GM23338 (cell line): ENCODE measurements around the gene CFDP1. TPM values are rescaled to one million over a fixed set of nuclear protein-coding genes. Genes with fewer than 3 reads are reported as not detected.

Source experiments
- ATAC-seq: fragments of 200-7000 bp; cut with Tn5 transposase; 3 replicates; pipeline ENCODE4 v1.9.1; 2020
- DNase-seq: peaks from one replicate; pipeline ENCODE4 v3.0.0-alpha.2; 2015; ENCODE audit warnings: low spot score
- H2AFZ ChIP-seq: fragments of 200-600 bp; sonication (generic); 2 replicates; pipeline ENCODE4 v1.8.0; 2016; ENCODE audit warnings: antibody characterized with exemption, mild to moderate bottlenecking, moderate library complexity
- H3F3A ChIP-seq: fragments of 200-600 bp; sonication (generic); replicated peaks from 2 replicates; pipeline ENCODE4 v1.8.0; 2017; ENCODE audit warnings: antibody characterized with exemption, mixed run types, low read depth
- H3K27ac ChIP-seq: fragments of 200-600 bp; sonication (generic); 2 replicates; pipeline ENCODE4 v1.6.1; 2016; ENCODE audit warnings: low read depth
- H3K27me3 ChIP-seq: fragments of 200-600 bp; sonication (generic); 2 replicates; pipeline ENCODE4 v1.8.0; 2016; ENCODE audit warnings: mild to moderate bottlenecking, mixed run types, moderate library complexity; ENCODE audit not compliant: insufficient read depth
- H3K36me3 ChIP-seq: fragments of 200-600 bp; sonication (generic); 2 replicates; pipeline ENCODE4 v1.8.0; 2016; ENCODE audit warnings: mild to moderate bottlenecking; ENCODE audit not compliant: insufficient read depth
- H3K4me1 ChIP-seq: fragments of 200-600 bp; sonication (generic); 2 replicates; pipeline ENCODE4 v1.8.0; 2016; ENCODE audit warnings: mild to moderate bottlenecking, moderate library complexity; ENCODE audit not compliant: insufficient read depth
- H3K4me2 ChIP-seq: fragments of 200-600 bp; sonication (generic); 2 replicates; pipeline ENCODE4 v1.7.1; 2017; ENCODE audit warnings: mixed run types
- H3K4me3 ChIP-seq: fragments of 200-600 bp; sonication (generic); 2 replicates; pipeline ENCODE4 v1.6.1; 2016; ENCODE audit warnings: mixed run types
- H3K79me2 ChIP-seq: fragments of 200-600 bp; sonication (generic); replicated peaks from 2 replicates; pipeline ENCODE4 v1.8.0; 2017; ENCODE audit warnings: mild to moderate bottlenecking; ENCODE audit not compliant: insufficient read depth
- H3K9me2 ChIP-seq: fragments of 200-600 bp; sonication (generic); 2 replicates; pipeline ENCODE4 v1.8.0; 2017; ENCODE audit not compliant: insufficient read depth
- H4K20me1 ChIP-seq: fragments of 200-600 bp; sonication (generic); replicated peaks from 2 replicates; pipeline ENCODE4 v1.8.0; 2017; ENCODE audit warnings: mild to moderate bottlenecking; ENCODE audit not compliant: insufficient read depth
- H3K27ac Mint-ChIP-seq: 2 replicates; pipeline ENCODE4 v1.8.0; 2020; ENCODE audit warnings: inconsistent platforms, mild to moderate bottlenecking, moderate library complexity, mixed read lengths
- H3K27me3 Mint-ChIP-seq: 3 replicates; pipeline ENCODE4 v1.8.0; 2022; ENCODE audit warnings: low read depth, mild to moderate bottlenecking, moderate library complexity, mixed read lengths, inconsistent platforms; ENCODE audit not compliant: insufficient read depth, poor library complexity
- H3K36me3 Mint-ChIP-seq: 3 replicates; pipeline ENCODE4 v1.8.0; 2021; ENCODE audit warnings: low read depth, mild to moderate bottlenecking, inconsistent platforms, moderate library complexity, mixed read lengths
- H3K4me1 Mint-ChIP-seq: 3 replicates; pipeline ENCODE4 v1.8.0; 2020; ENCODE audit warnings: mild to moderate bottlenecking, inconsistent platforms, mixed read lengths
- H3K4me3 Mint-ChIP-seq: 3 replicates; pipeline ENCODE4 v1.8.0; 2021; ENCODE audit warnings: moderate library complexity, mild to moderate bottlenecking, inconsistent platforms, mixed read lengths
- H3K9me3 Mint-ChIP-seq: 3 replicates; pipeline ENCODE4 v1.8.0; 2020; ENCODE audit warnings: moderate library complexity, mild to moderate bottlenecking, inconsistent platforms, mixed read lengths
- EZH2phosphoT487 ChIP-seq: fragments of 200-600 bp; sonication (generic); IDR thresholded peaks from one replicate; pipeline ENCODE4 v1.8.1; 2018; ENCODE audit warnings: antibody characterized with exemption; ENCODE audit not compliant: unreplicated experiment
- POLR2AphosphoS5 ChIP-seq: IDR thresholded peaks from 2 replicates; pipeline ENCODE4 v1.6.1; 2016; ENCODE audit warnings: antibody characterized with exemption, low read depth
- STAT1 ChIP-seq: IDR thresholded peaks from one replicate; pipeline ENCODE4 v1.6.1; 2016; ENCODE audit warnings: antibody characterized with exemption; ENCODE audit not compliant: unreplicated experiment
- ZNF331 ChIP-seq: fragments of 250-450 bp; sonication (Bioruptor Pico); IDR thresholded peaks from 2 replicates; pipeline ENCODE4 v1.5.0; 2020; ENCODE audit warnings: low read depth, mild to moderate bottlenecking, moderate library complexity
- polyA plus RNA-seq: library from polyadenylated mRNA; unstranded; fragments of >200 nt; fragmentation: Nextera tagmentation; extraction: Ambion mirVana; gene quantifications from 2 replicates; pipeline ENCODE4 v1.2.1, GENCODE V29; 2016
- total RNA-seq: library from RNA; depleted of rRNA; stranded (reverse); fragments of >200 nt; shearing (Covaris generic); gene quantifications from 2 replicates; pipeline ENCODE4 v1.2.3, GENCODE V29; 2014
- TF ChIP-seq, protein P1 (sequence below): fragments of 250-450 bp; sonication (Bioruptor Pico); IDR thresholded peaks from 2 replicates; pipeline ENCODE4 v1.5.0; 2020; ENCODE audit warnings: mild to moderate bottlenecking, moderate library complexity
- TF ChIP-seq, protein P2 (sequence below): IDR thresholded peaks from 2 replicates; pipeline ENCODE4 v1.6.1; 2016; ENCODE audit warnings: antibody characterized with exemption

Gene CFDP1
- total and polyA plus RNA-seq, 2 experiments from 2014 or later: 89.9 to 224 TPM

DNA sequence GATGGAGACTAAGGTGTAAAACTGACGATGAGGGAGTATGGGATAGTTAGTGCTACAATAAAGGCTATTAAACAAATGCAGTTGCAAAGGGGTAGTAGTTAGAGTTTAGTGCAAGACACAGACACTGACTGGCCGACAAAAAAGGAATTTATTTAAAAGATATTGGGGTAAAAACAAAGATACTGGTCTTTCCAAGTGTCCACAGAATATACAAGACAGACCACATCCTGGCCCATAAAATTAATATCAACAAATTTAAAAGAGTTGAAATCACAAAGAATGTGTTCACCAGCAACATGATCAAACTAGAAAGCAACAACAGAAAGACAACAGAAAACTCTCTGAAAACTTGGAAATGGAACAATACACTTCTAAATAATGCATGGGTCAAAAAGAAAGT is 54.7 kb downstream of the CFDP1 start (continued):
- TF ChIP-seq, protein P1, sequence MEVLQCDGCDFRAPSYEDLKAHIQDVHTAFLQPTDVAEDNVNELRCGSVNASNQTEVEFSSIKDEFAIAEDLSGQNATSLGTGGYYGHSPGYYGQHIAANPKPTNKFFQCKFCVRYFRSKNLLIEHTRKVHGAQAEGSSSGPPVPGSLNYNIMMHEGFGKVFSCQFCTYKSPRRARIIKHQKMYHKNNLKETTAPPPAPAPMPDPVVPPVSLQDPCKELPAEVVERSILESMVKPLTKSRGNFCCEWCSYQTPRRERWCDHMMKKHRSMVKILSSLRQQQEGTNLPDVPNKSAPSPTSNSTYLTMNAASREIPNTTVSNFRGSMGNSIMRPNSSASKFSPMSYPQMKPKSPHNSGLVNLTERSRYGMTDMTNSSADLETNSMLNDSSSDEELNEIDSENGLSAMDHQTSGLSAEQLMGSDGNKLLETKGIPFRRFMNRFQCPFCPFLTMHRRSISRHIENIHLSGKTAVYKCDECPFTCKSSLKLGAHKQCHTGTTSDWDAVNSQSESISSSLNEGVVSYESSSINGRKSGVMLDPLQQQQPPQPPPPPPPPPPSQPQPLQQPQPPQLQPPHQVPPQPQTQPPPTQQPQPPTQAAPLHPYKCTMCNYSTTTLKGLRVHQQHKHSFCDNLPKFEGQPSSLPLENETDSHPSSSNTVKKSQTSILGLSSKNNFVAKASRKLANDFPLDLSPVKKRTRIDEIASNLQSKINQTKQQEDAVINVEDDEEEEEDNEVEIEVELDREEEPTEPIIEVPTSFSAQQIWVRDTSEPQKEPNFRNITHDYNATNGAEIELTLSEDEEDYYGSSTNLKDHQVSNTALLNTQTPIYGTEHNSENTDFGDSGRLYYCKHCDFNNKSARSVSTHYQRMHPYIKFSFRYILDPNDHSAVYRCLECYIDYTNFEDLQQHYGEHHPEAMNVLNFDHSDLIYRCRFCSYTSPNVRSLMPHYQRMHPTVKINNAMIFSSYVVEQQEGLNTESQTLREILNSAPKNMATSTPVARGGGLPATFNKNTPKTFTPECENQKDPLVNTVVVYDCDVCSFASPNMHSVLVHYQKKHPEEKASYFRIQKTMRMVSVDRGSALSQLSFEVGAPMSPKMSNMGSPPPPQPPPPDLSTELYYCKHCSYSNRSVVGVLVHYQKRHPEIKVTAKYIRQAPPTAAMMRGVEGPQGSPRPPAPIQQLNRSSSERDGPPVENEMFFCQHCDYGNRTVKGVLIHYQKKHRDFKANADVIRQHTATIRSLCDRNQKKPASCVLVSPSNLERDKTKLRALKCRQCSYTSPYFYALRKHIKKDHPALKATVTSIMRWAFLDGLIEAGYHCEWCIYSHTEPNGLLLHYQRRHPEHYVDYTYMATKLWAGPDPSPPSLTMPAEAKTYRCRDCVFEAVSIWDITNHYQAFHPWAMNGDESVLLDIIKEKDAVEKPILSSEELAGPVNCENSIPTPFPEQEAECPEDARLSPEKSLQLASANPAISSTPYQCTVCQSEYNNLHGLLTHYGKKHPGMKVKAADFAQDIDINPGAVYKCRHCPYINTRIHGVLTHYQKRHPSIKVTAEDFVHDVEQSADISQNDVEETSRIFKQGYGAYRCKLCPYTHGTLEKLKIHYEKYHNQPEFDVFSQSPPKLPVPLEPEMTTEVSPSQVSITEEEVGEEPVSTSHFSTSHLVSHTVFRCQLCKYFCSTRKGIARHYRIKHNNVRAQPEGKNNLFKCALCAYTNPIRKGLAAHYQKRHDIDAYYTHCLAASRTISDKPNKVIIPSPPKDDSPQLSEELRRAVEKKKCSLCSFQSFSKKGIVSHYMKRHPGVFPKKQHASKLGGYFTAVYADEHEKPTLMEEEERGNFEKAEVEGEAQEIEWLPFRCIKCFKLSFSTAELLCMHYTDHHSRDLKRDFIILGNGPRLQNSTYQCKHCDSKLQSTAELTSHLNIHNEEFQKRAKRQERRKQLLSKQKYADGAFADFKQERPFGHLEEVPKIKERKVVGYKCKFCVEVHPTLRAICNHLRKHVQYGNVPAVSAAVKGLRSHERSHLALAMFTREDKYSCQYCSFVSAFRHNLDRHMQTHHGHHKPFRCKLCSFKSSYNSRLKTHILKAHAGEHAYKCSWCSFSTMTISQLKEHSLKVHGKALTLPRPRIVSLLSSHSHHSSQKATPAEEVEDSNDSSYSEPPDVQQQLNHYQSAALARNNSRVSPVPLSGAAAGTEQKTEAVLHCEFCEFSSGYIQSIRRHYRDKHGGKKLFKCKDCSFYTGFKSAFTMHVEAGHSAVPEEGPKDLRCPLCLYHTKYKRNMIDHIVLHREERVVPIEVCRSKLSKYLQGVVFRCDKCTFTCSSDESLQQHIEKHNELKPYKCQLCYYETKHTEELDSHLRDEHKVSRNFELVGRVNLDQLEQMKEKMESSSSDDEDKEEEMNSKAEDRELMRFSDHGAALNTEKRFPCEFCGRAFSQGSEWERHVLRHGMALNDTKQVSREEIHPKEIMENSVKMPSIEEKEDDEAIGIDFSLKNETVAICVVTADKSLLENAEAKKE (CRISPR knock-in tag): no peak
- TF ChIP-seq, protein P2, sequence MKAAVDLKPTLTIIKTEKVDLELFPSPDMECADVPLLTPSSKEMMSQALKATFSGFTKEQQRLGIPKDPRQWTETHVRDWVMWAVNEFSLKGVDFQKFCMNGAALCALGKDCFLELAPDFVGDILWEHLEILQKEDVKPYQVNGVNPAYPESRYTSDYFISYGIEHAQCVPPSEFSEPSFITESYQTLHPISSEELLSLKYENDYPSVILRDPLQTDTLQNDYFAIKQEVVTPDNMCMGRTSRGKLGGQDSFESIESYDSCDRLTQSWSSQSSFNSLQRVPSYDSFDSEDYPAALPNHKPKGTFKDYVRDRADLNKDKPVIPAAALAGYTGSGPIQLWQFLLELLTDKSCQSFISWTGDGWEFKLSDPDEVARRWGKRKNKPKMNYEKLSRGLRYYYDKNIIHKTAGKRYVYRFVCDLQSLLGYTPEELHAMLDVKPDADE: no peak
- TF ChIP-seq POLR2AphosphoS5 (no peak), EZH2phosphoT487 (no peak), STAT1 (no peak)

DNA sequence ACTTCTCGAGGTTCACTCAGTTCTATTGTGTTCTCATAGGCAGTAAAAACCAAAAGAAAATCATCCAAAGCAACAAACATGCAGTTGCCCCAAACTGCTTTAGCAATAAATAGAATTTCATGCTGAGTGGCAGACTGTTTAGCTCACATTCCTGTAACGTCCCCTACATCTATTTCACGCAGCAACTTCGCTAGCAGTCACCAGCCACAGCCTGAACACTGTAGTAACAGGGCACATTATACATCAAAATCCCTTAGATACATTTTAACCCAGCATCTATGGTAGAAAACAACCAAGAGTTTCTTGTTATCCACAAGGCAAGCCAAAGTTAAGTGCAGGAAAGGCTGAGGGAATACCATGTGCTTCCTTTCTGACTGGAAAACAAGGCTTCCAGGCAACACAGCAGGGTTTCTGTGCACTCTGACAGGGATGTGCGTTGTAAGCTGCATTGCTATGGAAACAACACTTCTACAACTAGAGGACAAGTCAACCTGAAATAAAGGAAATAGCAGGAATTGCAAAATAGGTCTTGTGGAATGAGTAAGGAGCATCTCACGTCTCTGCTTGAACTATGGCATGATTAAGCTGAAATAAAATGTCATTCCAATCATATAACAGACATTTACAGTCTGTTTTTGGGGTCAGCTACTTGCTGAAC is 55.4 kb downstream of the CFDP1 start:
- 0 out of 3 replicates have a peak, but pooled peaks cover 6% of the 10 kb centered on the region for H3K36me3 Mint-ChIP-seq
- TF ChIP-seq STAT1 (no peak), POLR2AphosphoS5 (no peak), EZH2phosphoT487 (no peak), ZNF331 (no peak)
- TF ChIP-seq, protein P2: no peak

More for the DNA sequence above, 55.4 kb downstream of the CFDP1 start:
- Histone ChIP-seq H3K4me3 (no peak overlapping the region), H3K4me1 (no peaks in the 10 kb centered on the region), H3K79me2 (no peaks in the 10 kb centered on the region; the same call in 1 of the 2 replicates), H2AFZ (no peak overlapping the region), H3F3A (no peaks in the 10 kb centered on the region), H3K9me2 (no peaks in the 10 kb centered on the region), H4K20me1 (peaks cover 8% of the 10 kb centered on the region; the same call in 1 of the 2 replicates), H3K36me3 (no peaks in the 10 kb centered on the region), H3K27ac (peak overlapping the region; percentile 0; the same call in 1 of the 2 replicates), H3K4me2 (no peak overlapping the region), H3K27me3 (no peaks in the 10 kb centered on the region)
- ATAC-seq (peak; percentile 50; the same call in 2 of the 3 replicates), DNase-seq (peak; percentile 71)
- Mint-ChIP-seq H3K27ac (no peak overlapping the region), H3K4me3 (no peak overlapping the region), H3K4me1 (peaks cover 19% of the 10 kb centered on the region; the same call in 2 of the 3 replicates), H3K27me3 (no peaks in the 10 kb centered on the region), H3K9me3 (no peaks in the 10 kb centered on the region)
